GM18907 (cell line): ENCODE data around the gene GGPS1.
A peak's percentile ranks its signal among the peaks of the same experiment; 100 is the strongest.
"Not testable (repeated sequence)": the region's sequence is repeated elsewhere in the genome, so short reads cannot be mapped to it uniquely, and the experiment has no call there.

Experiments
- ATAC-seq: cut with Tn5 transposase; IDR thresholded peaks from one replicate; pipeline ENCODE4 v1.9.1; 2021; ENCODE audit warnings: mild to moderate bottlenecking, moderate library complexity; ENCODE audit not compliant: unreplicated experiment

Gene GGPS1

DNA sequence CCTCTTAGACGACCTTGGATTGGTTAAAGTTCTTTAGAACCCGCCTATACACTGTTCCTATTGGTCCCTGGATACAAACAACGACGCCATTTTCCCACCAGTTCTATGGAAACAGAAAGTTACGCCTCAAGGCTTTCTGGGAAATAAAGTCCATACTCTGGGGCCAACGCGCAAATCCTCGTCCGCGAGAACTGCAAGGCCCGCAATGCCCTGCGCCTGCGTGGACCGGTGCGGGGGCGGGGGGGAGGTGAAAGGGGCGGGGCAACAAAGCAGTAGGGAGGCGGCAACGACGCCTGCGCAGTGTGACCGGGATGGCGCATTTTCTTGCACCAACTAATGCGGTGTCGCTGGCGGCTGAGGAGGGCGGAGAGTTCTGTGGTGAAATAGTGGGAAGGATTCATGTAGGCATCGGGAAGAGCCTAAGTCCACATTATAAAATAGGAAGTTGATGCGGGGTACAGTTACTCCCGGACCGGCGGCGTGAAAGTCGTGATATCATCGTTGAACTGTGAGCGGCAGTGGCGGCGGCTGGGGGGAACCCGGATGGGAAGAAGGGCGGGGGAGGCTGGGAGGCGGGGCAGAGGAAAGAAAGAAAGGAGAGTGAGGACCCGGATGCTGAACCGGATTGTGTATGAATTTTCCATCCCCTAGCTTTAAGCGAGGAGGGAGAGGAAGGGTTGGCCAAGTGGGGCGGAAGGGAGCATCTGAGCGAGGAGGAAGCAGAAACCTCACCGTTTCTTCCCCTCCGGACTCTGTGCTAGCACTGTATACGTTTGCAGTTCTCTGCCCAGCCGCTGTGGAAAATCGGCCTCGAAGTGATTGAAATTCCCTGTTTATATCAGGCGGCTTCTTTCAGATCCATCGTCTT, at the start of gene GGPS1:
GGPS1 (plus strand) TSS at position 300 of the 868 bp plus-strand sequence. CDS start 6,695 bp downstream, outside the sequence.
- ATAC-seq = peak; percentile 74

DNA sequence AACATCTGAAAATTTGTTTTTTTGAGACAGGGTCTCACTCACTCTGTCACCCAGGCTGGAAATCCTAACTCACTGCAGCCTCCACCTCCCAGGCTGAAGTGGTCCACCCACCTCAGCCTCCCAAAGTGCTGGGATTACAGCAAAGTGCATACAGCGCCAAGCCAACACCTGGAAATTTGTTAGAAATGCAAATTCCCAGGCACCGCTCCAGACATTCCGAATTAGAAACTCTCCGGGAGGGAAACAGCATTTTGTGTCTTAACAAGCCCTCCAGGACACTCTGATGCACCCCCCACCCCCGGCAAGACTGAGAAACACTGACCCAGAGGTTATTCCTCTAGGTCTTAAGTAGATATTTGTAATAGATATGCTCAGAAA, 49.5 kb upstream of the GGPS1 start:
- no peak for ATAC-seq

DNA sequence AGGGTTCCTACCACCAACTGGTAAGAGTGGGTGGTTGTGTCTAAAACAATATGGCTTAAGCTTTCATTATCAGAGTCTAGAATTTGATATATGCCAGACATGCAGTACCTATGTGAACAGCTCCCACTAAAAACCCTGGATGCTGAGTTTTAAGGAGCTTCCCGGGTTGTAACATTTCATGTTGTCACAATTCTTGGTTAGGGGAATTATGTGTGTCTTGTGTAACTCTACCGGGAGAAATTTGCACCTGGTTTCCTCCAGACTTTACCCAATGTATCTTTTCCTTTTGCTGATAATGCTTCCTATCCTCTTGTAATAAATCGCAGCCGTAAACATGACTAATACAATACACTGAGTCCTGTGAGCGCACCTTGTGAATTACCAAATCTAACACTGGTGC, 48.7 kb upstream of the GGPS1 start:
- ATAC-seq = no peak

DNA sequence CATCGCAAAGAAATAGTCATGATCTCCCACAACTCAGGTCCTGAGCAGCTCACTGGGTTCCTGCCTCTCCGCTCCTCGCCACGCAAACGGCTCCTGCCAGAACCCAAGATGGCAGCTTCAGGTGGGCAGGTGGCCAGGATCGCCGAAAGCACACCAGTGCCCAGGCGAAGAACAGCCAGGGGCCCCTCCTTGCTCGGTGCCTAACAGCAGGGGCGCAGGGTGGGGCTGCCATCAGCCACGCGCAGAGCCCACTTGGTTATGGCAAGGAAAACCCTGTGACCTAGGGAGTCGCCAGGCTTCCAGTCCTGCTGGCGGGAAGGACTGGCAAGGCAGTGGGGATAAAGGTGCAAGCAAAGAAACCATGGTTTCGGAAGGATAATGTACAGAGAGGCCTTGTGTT, 47.9 kb upstream of the GGPS1 start:
- ATAC-seq = no peak

DNA sequence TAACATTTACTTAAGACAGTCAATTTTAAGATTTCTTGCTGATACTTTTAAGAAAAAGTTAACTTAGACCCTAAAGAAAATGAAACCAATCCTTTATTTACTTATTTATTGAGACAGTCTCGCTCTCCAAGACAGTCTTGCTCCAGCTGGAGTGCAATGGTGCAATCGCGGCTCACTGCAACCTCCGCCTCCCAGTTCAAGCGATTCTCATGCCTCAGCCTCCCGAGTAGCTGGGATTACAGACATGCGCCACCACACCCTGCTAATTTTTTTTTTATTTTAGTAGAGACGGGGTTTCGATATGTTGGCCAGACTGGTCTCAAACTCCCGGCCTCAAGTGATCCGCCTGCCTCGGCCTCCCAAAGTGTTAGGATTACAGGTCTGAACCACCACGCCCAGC, 44.7 kb upstream of the GGPS1 start:
- not testable (repeated sequence) for ATAC-seq

DNA sequence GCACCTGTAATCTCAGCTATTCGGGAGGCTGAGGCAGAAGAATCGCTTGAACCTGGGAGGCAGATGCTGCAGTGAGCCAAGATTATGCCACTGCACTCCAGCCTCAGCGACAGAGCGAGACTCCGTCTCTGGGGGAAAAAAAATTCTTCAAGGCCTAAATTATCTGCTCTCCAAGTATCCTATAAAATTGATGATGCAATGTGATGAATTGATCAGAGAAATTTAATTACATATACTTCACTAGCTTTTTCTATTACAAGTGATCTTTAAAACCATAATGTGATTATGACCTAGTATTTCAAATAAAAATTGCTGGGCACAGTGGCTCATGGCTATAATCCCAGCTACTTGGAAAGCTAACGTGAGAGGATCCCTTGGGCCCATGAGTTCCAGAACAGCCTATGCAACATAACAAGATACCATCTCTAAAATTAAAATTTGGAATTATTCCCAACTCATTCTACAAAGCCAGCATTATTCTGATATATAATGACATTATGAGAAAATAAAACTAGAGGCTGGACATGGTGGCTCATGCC, 44.1 kb upstream of the GGPS1 start:
- no peak for ATAC-seq

DNA sequence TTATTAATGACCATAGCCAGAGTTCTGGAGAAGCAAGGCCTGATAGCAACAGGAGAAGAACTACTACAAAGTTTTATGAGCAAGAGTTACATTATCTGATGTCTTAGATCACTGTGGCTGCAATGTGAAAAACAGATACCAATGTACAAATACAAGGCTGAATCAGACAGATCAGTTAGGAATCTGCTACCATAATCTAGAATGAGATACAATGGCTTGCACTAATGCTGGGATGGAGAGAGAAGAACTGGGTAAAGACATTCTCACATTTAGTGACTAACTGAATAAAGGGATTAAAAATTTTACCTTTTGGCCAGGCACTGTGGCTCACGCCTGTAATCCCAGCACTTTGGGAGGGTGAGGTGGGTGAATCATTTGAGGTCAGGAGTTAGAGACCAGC, 41.7 kb upstream of the GGPS1 start:
- ATAC-seq = no peak

DNA sequence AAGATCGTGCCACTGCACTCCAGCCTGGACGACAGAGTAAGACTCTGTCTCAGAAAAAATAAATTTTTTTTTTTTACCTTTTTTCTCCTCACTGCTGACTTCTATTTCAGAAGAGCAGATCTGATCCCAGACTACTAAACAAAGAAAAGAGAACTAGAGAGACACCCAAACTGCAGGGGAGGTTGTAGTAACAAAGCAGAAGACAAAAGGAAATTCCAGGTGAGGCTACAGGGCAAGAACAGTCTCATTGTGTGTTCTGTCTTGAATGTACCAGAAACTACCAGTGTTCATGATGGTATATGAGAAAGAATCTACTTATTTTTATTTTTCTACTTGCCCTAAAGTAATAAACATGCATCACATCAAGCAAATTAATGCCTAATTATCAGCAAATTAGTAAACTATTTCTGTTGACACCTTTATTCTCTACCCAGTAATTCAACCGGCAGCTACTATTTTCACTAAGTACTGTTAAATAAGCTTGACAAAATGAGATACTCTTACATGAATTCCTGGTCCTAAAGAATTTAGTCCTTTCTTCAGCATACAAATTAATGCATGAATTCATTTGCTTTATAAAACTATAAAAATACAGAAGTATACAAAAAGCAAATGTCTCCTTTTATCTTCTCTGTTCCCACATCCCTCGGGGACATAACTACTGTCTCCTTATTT, 41.0 kb upstream of the GGPS1 start:
- no peak for ATAC-seq

DNA sequence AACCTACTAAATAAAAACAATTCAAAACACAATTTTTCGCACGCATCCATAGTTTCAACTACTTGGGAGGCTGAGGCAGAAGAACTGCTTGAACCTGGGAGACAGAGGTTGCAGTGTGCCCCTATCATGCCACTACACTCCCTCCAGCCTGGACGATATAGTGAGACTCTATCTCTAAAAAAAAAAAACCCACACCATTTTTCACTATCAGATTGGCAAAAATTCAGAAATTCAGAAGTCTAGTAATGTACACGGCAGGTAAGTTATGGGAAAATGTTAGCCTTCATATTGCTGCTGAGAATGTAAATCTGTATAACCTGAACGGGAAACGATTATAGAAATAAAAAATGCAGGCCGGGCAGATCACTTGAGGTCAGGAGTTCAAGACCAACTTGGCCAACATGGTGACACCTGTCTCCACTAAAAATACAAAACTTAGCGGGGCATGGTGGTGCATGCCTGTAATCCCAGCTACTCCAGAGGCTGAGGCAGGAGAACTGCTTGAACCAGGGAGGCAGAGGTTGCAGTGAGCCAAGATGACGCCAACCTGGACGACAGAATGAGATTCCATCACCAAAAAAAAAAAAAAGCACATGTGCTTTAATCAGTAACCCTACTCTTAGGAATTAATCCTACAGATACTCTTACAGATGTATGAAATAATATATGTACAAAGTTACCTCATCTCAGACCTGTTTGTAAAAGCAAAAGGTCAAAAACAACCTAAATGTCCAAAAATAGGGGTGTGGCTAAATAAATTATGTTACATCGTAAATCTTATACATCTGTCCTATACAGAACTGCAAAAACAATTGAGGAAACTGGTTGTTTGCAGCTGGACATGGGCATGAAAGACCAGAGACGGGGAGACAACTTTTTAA, 38.3 kb upstream of the GGPS1 start:
- ATAC-seq = no peak

DNA sequence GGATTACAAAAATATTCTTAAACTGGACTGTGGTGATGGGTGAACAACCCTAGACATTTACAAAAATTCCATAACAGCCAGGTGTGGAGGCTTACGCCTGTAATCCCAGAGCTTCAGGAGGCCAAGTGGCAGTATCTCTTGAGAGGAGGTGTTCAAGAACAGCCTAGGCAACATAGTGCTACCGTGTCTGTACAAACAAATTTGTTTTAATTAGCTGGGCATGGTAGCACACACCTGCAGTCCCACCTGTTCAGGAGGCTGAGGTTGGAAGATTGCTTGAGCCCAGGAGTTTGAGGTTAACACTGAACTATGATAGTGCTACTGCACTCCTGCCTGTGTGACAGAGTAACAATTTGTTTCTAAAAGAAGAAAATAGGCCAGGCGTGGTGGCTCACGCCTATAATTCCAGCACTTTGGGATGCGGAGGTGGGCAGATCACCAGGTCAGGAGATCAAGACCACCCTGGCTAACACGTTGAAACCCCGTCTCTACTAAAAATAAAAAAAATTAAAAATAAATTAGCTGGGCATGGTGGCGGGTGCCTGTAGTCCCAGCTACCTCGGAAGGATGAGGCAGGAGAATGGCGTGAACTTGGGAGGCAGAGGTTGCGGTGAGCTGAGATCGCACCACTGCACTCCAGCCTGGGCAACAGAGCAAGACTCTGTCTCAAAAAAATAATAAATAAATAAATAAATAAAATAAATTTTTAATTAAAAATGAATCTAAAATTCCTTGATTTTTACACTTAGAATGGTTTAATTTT, 37.4 kb upstream of the GGPS1 start:
- no peak for ATAC-seq

DNA sequence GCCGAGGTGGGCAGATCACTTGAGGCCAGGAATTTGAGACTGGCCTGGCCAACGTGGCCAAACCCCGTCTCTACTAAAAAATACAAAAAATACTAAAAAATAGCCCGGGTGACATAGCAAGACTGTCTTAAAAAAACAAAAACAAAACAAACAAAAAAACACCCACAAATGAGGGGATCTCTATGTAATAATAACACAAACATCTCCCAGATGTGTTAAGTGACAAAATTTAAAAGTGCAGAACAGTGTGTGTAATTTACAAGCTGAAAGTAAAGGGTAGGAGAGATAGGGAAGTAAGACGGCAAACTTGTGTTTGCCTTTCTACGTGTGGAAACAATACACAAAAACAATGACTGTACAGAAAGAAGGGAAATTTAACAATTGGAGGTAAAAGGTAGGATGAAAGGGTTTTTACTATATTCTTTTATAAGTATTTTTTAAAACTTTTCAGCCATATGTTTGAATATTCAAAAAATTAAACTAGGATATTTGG, 36.7 kb upstream of the GGPS1 start:
- no peak for ATAC-seq

DNA sequence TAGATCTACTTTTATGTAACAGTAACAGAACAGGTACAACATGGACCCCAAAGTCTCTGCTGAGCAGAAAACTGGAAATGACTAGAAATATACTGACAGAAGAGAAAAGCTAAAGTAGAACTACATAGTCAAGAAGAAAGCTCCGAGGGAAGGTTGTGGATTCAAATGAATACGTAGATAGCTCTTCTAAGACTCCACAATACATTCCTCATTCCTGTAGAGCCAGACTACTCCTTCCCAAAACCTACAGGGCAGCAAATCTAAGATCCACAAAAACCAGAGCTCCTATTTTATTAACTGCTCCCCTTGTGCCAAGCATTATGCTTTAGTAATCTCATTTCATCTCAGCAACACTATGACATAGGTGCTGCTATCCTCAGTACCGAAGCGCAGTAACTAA, 35.6 kb upstream of the GGPS1 start:
- no peak for ATAC-seq

DNA sequence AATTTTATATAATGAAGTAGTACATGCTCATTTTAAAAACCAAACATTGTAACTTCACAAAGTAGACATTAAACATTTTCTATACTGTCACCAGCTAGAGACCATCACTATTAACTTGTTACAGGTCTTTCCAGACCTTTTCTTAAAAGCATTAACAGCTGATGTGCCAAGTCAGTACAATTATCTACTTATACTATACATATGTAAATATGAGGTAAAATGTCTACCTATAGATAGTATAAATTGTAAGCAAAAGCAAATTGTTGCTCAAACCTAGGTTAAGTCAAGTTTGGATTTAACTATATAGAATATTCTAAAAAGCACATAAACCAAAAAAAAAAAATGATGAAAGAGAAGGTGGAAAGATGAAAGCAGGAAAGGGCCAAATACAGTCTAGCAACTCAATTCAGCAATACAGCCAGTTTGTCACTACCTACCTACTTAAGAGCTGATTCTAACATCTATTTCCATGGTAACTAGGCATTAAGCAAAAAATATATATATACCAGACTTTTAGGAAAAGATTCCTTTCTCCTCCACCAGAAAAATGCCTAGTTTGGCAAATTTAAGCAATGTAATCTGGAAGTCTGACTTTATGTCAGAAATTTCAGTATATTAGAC, 34.9 kb upstream of the GGPS1 start:
- ATAC-seq = no peak

DNA sequence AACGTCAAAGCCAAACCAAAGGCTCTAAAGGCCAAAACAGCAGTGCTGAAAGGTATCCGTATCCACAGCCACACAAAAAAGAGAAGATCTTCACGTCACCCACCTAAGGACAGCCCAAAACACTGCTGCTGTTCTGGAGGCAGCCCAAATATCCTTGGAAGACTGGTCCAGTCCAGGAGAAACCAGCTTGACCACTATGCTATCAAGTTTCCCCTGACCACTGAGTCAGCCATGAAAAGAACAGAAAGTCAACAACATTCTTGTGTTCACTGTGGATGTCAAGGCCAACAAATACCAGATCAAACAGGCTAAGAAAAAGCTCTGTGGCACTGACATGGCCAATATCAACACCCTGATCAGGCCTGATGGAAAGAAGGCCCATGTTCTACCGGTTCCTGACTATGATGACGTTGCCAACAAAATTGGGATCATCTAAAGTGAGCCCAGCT, 32.4 kb upstream of the GGPS1 start:
- no peak for ATAC-seq

DNA sequence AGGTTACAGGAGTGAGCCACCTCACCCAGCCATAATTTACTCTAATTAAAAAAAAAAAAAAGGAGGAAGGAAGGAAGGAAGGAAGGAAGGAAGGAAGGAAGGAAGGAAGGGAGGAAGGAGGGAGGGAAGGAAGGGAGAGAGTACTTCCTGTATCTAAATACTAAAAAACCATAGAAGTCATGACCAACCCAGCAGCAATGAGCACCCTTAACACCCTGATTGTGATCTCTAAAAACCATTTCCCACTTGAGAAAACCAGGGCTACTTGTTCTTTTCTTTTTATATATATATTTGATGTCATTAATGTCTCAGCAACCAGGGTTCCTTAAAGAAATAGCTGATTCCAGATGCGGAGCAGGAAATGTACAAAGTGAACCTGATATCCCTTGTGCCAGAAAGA, 31.6 kb upstream of the GGPS1 start:
- ATAC-seq = no peak

DNA sequence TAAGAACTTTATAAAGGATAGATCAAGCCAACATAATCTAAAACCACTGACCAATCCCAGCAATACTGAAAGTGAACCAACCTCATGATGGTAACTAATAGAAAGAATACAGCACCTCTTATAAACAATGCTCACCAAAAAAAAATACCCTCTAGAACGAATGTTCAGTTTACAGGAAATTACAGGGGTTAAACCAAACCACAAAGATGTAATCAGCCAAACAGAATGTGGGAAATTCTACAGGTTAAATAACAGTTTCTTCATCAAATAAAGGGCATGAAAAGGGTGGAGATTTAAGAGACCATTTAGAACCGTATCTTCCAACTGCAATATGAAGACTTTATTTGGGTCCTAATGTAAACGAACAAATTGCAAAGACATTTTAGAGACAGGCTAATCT, 30.8 kb upstream of the GGPS1 start:
- peak; percentile 69 for ATAC-seq

DNA sequence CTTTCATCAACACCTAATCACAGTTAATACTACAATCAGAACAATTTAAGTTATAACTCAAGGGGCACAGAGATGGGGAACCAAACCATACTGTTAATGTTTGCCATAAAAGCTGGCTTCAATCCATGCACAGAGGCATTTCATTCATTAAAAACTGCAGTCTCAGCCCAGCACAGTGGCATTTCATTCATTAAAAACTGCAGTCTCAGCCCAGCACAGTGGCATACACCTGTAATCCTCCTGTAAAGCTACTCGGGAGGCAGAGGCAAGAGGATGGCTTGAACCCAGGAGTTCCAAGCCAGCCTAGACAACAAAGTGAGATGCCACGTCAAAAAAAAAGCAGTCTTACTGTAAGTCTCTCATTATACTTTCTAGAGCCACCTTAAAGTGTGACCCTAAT, 29.6 kb upstream of the GGPS1 start:
- ATAC-seq = no peak

DNA sequence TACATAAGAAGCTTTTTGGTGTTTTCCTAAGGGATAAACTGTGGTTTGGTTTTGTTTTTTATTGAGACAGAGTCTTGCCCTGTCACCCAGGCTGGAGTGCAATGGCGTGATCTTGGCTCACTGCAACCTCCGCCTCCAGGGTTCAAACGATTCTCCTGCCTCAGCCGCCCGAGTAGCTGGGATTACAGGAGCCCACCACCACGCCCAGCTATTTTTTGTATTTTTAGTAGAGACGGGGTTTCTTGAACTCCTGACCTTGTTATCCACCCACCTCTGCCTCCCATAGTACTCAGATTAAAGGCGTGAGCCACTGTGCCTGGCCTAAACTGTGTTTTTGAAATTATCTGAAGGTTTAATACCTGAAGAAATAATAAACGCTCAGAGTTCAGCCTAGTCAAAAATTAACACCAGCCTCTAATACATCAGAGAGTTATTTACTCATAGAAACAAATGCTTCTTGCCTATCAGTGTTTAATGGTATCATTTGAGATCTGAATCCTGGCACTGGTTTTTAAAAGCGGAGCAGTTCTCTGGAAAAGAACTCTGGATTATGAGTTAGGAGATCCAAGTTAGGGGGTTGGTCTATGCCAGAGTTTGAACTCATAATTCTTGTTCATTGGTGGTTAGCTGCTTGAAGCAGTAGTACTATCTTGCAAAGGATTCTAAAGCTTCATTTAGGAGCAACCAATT, 29.1 kb upstream of the GGPS1 start:
- no peak for ATAC-seq

DNA sequence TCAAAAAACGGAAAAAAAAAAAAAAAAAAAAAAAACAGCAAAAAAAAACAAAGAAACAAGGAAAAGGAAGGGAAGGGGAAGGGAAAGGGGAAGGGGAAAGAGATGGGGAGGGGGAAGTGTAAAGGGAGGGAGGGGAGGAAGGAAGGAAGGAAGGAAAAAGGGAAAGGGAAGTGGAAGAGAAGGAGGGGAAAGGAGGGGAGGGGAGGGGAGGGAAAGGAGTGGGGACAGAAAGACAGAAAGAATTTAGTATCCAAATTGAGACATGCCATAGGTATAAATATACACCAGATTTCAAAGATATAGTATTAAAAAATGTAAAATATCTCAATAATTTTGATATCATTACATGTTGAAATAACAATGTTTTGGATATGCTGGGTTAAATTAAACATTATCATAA, 26.2 kb upstream of the GGPS1 start:
- no peak for ATAC-seq
